ENCODE data around the gene ADGRB2. TPM values are rescaled to one million over a fixed set of nuclear protein-coding genes. Genes with fewer than 3 reads are reported as not detected.
A peak's percentile ranks its signal among the peaks of the same experiment; 100 is the strongest.

ADGRB2 gene
- total RNA-seq, 1 experiment from 2014 or later, result 15.6 TPM

GRCh38 chr1:31762323-31762722, 1.8 kb downstream of the ADGRB2 start:
- Histone ChIP-seq H3K4me1 (replicated peaks; ENCODE audit: insufficient read depth) (peaks cover 32% of the 10 kb centered on the region), H4K20me1 (ENCODE audit: insufficient read depth) (no peaks in the 10 kb centered on the region), H2AFZ (no peak overlapping the region), H3K27me3 (ENCODE audit: insufficient read depth, low read depth) (peaks cover 5% of the 10 kb centered on the region; the same call in 1 of the 2 replicates), H3K79me2 (ENCODE audit: low read depth) (no peaks in the 10 kb centered on the region), H3K9me3 (ENCODE audit: insufficient read depth, low read depth) (no peaks in the 10 kb centered on the region), H3K27ac (no peak overlapping the region), H3K4me3 (peak overlapping the region; percentile 62), H3K9me2 (ENCODE audit: insufficient read depth) (no peaks in the 10 kb centered on the region), H3K36me3 (ENCODE audit: low read depth) (no peaks in the 10 kb centered on the region), H3K4me2 (peak overlapping the region; percentile 96), H3F3A (ENCODE audit: insufficient read depth, low read depth) (peaks cover 33% of the 10 kb centered on the region; the same call in 1 of the 2 replicates)
- POLR2A ChIA-PET (ENCODE audit: unreplicated experiment), result no interaction called here
- intact Hi-C loops (cut with micrococcal nuclease; ENCODE audit: unreplicated experiment), result loop anchor here (5.0 kb wide), 2 partner anchors 45 to 250 kb away; partner anchors contain the start of gene KHDRBS1
- no TSS peak for BruUV-seq (replicated peaks)
- CTCF ChIA-PET, result no interaction called here
- TF ChIP-seq EZH2 (IDR thresholded peaks at IDR 0.05; ENCODE audit: low read depth) (no peak), CTCF (conservative IDR thresholded peaks at IDR 0.05) (no peak)
- no peak for DNase-seq

- Histone ChIP-seq H3K36me3 (ENCODE audit: low read depth) (no peaks in the 10 kb centered on the region), H3K4me1 (replicated peaks; ENCODE audit: insufficient read depth) (peaks cover 32% of the 10 kb centered on the region), H3K9me3 (ENCODE audit: insufficient read depth, low read depth) (no peaks in the 10 kb centered on the region), H3K9me2 (ENCODE audit: insufficient read depth) (no peaks in the 10 kb centered on the region), H3K4me2 (peak overlapping the region; percentile 75), H3F3A (ENCODE audit: insufficient read depth, low read depth) (peaks cover 37% of the 10 kb centered on the region; the same call in 1 of the 2 replicates), H2AFZ (no peak overlapping the region), H3K27me3 (ENCODE audit: insufficient read depth, low read depth) (peaks cover 5% of the 10 kb centered on the region; the same call in 1 of the 2 replicates), H3K4me3 (no peak overlapping the region), H3K79me2 (ENCODE audit: low read depth) (no peaks in the 10 kb centered on the region), H3K27ac (no peak overlapping the region), H4K20me1 (ENCODE audit: insufficient read depth) (no peaks in the 10 kb centered on the region)
- CTCF ChIA-PET, result interaction anchor here (0.6 kb wide), 1 partner anchor 163 kb away, joined by 3 read pairs; no protein-coding TSS in a partner anchor
- POLR2A ChIA-PET (ENCODE audit: unreplicated experiment), result no interaction called here
- no TSS peak for BruUV-seq (replicated peaks)
- intact Hi-C loops (cut with micrococcal nuclease; ENCODE audit: unreplicated experiment), result loop anchor here (1.0 to 5.0 kb wide), 3 partner anchors 45 to 250 kb away; partner anchors contain the start of gene KHDRBS1
- TF ChIP-seq EZH2 (IDR thresholded peaks at IDR 0.05; ENCODE audit: low read depth) (no peak), CTCF (conservative IDR thresholded peaks at IDR 0.05) (no peak)
- DNase-seq, result no peak
These were observed 2.3 kb downstream of the ADGRB2 start for GRCh38 chr1:31761883-31762282.

GRCh38 chr1:31760471-31761470, 3.4 kb downstream of the ADGRB2 start:
- Histone ChIP-seq H3K4me3 (peak overlapping the region; percentile 60), H4K20me1 (ENCODE audit: insufficient read depth) (no peaks in the 10 kb centered on the region), H3K79me2 (ENCODE audit: low read depth) (no peaks in the 10 kb centered on the region), H3K4me2 (peak overlapping the region; percentile 75), H3K27ac (0 out of 2 replicates have a peak overlapping the region, but pooled peaks have one; percentile 18), H3K4me1 (replicated peaks; ENCODE audit: insufficient read depth) (peaks cover 35% of the 10 kb centered on the region), H3K36me3 (ENCODE audit: low read depth) (no peaks in the 10 kb centered on the region), H3K9me2 (ENCODE audit: insufficient read depth) (no peaks in the 10 kb centered on the region), H2AFZ (peak overlapping the region; percentile 89), H3K27me3 (ENCODE audit: insufficient read depth, low read depth) (peaks cover 5% of the 10 kb centered on the region; the same call in 1 of the 2 replicates), H3F3A (ENCODE audit: insufficient read depth, low read depth) (peaks cover 41% of the 10 kb centered on the region; the same call in 1 of the 2 replicates), H3K9me3 (ENCODE audit: insufficient read depth, low read depth) (no peaks in the 10 kb centered on the region)
- peak; percentile 71 to 75 for DNase-seq
- intact Hi-C loops (cut with micrococcal nuclease; ENCODE audit: unreplicated experiment), result loop anchor here (1.0 to 5.0 kb wide), 3 partner anchors 43 to 252 kb away; partner anchors contain the start of gene KHDRBS1
- TF ChIP-seq EZH2 (IDR thresholded peaks at IDR 0.05; ENCODE audit: low read depth) (no peak), CTCF (conservative IDR thresholded peaks at IDR 0.05) (no peak)
- BruUV-seq (replicated peaks), result TSS peak; percentile 87
- CTCF ChIA-PET, result interaction anchor here (0.6 to 1.6 kb wide), 4 partner anchors 15 to 567 kb away, joined by 3 to 14 read pairs (median 4); no protein-coding TSS in a partner anchor
- POLR2A ChIA-PET (ENCODE audit: unreplicated experiment), result interaction anchor here (0.6 kb wide), 3 partner anchors 91 to 1353 kb away, joined by 3 to 6 read pairs (median 3); no protein-coding TSS in a partner anchor
